Stimulated activated CD4-positive, alpha-beta T cell treated with anti-CD3 and anti-CD28 coated beads, Interleukin-4, amount 100 ng/mL, for 48 hours (primary cell): ENCODE measurements around the gene SLC4A1AP.

Experiments
- DNase-seq, 2 donors: peaks; one replicate each; pipeline ENCODE4 v3.0.0-alpha.2; 2020; ENCODE audit warnings: low read depth in 2 of 2

SLC4A1AP gene

DNA sequence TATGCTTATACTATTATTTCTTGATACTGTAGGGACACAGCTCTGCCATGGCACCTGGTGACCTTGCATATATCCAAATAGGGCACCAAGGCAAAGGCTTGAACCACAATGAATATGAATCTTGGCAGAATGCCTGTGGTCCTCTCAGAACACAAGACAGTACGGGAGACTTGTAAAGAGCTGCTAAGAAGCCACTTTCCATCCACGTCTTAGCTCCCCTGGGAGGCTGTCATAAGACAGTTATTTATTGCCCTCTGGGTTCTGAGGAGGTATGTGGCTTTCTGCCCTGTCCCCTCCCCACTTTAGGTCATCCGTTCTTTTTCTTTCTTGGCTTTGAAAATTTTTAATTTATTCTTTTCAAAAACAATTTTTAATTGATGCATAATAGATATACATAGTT is 78.0 kb downstream of the SLC4A1AP start:
- DNase-seq, result no peak

DNA sequence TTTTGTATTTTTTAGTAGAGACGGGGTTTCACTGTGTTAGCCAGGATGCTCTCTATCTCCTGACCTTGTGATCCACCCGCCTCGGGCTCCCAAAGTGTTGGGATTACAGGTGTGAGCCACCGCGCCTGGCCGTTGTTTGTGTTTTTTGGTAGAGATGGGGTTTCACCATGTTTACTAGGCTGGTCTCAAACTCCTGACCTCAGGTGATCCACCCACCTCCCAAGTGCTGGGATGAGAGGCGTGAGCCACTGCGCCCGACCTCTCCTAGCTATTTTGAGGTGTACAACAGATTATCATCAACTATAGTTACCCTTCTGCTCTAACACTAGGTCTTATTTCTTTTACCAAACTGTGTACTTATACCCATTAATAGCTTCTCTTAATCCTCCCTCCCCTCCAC is 78.9 kb downstream of the SLC4A1AP start:
- no peak for DNase-seq
